T follicular helper cell (primary cell): ENCODE data around the gene ACSF3.

ENCODE experiments used
- DNase-seq: peaks from one replicate; pipeline ENCODE4 v3.0.0-alpha.2; 2020; ENCODE audit warnings: low read depth
- total RNA-seq, 2 experiments: gene quantifications; one replicate each; lab custom pipeline; 2026; lab: John Stamatoyannopoulos, UW

ACSF3 gene
- total RNA-seq: 41.9 to 103 reads per million in 2 experiments

GRCh38 chr16:89093602-89094251 is at the start of gene ACSF3:
ACSF3 (plus strand) TSS chr16:89093852; CDS start chr16:89100682, 6,830 bp downstream.
- DNase-seq: peak; percentile 48

- DNase-seq: no peak
Observed at GRCh38 chr16:89044418-89045180, 49.1 kb upstream of the ACSF3 start.

GRCh38 chr16:89045181-89045815 is 48.4 kb upstream of the ACSF3 start:
- DNase-seq: no peak

GRCh38 chr16:89045881-89046280 is 47.8 kb upstream of the ACSF3 start:
- DNase-seq: no peak

- DNase-seq: no peak
Observed at GRCh38 chr16:89046491-89046890, 47.2 kb upstream of the ACSF3 start.

GRCh38 chr16:89047331-89048089 is 46.1 kb upstream of the ACSF3 start:
- DNase-seq: no peak

GRCh38 chr16:89048090-89048725 is 45.4 kb upstream of the ACSF3 start:
- no peak for DNase-seq

GRCh38 chr16:89048871-89049422 is 44.7 kb upstream of the ACSF3 start:
- no peak for DNase-seq

- no peak for DNase-seq
Observed at GRCh38 chr16:89049484-89050118, 44.1 kb upstream of the ACSF3 start.

- no peak for DNase-seq
Observed at GRCh38 chr16:89050119-89050867, 43.4 kb upstream of the ACSF3 start.

- no peak for DNase-seq
Observed at GRCh38 chr16:89050868-89051311, 42.8 kb upstream of the ACSF3 start.

GRCh38 chr16:89051521-89052166 is 42.0 kb upstream of the ACSF3 start:
- DNase-seq: no peak

GRCh38 chr16:89052191-89052889 is 41.3 kb upstream of the ACSF3 start:
- no peak for DNase-seq

- DNase-seq: no peak
Observed at GRCh38 chr16:89052890-89053724, 40.5 kb upstream of the ACSF3 start.

- DNase-seq: no peak
Observed at GRCh38 chr16:89053725-89054029, 40.0 kb upstream of the ACSF3 start.

- DNase-seq: no peak
Observed at GRCh38 chr16:89054261-89054661, 39.4 kb upstream of the ACSF3 start.

- DNase-seq: no peak
Observed at GRCh38 chr16:89054714-89055113, 38.9 kb upstream of the ACSF3 start.

GRCh38 chr16:89055313-89055712 is 38.3 kb upstream of the ACSF3 start:
- no peak for DNase-seq
